Measurements from ENCODE around the gene FABP2. TPM values are rescaled to one million over a fixed set of nuclear protein-coding genes. Genes with fewer than 3 reads are reported as not detected.
"Not testable (repeated sequence)": the region's sequence is repeated elsewhere in the genome, so short reads cannot be mapped to it uniquely, and the experiment has no call there.

The FABP2 gene
- not detected for total RNA-seq

DNA sequence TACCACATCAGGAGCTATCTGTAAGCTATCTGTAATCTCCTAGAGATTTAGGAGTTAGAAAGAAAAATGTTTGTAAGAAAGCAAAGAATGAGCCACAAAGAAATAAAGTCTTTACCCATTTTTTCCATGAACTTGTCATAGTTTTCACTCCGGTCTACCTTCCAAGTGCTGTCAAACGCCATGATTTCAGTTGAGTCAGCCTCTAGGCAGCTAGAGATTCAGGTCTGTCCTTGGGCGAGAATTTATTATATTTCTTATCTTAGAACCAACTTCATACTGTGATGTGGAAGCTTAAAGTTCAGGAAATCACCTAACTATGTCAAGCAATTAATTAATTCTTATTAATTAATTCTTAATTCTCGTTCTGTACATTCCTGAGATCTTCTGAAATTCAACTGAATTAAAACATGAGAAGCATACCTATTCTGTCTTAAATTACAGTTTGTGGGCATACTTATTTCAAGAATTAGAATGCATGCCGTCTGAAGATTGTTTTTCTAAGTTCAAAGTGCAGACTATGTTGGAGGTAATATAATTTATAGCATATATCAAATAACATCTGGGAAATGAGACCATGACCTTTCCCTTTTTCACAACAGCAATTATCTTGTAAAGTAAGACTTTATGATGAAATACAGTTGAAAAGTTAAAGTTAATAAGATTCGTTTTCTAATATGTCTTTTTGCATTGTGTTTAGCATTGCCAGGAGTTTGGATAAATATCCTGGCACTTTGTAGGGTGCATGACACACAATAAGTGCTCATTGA is at the start of gene FABP2:
FABP2 (minus strand) TSS at position 218 of the 767 bp plus-strand sequence; CDS start at position 182, 36 bp downstream.
- no peak within 1 kb of the TSS for H3K4me3 ChIP-seq (ENCODE audit: low read length in 3 of 3)
- H3K9me3 ChIP-seq (ENCODE audit: control insufficient read depth in 3 of 3, low read length in 3 of 3): no peaks in the 10 kb centered on the region
- H3K27me3 ChIP-seq (ENCODE audit: control insufficient read depth in 3 of 3, insufficient read depth in 3 of 3, low read length in 3 of 3): no peaks in the 10 kb centered on the region
- no peak within 1 kb of the TSS for H3K27ac ChIP-seq (ENCODE audit: low read depth, low read length)
- no peaks in the 10 kb centered on the region for H3K36me3 ChIP-seq (ENCODE audit: control insufficient read depth in 3 of 3, insufficient read depth in 3 of 3, low read length in 3 of 3)
- no peaks in the 10 kb centered on the region for H3K4me1 ChIP-seq (ENCODE audit: control insufficient read depth in 3 of 3, insufficient read depth in 3 of 3, low read length in 3 of 3)
- H3K9ac ChIP-seq (ENCODE audit: low read depth in 1 of 3, low read length in 3 of 3): no peak within 1 kb of the TSS

DNA sequence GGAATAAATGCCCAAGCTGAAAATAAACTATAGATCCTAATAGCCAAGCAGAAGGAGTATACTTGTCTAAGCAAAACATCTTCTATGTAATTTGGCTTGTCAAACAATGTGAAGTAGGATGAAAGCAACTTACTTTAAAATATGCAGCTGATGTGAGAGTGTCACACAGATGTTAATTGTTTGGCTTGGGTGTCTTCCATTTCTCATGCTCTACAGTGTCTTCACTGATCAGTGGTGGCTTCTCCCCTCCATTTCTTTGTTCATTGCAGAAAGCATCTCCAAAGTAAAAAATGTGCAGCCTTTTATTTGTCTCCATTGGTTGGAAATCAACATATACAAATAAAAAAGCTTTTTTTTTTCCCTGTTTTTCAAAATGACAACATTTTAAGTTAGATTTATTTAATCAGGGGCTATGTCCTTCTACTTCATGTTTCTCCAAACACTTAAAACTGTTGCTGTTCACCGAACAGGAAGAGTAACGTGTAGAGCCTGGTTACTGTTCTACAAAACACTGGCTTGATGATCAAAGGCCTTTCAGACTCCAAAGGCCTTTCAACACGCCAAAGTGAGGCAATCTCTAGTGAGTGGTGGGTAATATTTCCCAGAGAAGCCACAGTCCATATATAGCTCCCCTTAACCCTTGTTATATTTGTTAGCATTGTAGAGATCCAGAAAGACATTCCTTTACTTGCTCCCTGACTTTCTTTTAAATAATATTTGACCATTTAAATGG is 49.2 kb upstream of the FABP2 start:
- not testable (repeated sequence) for H3K4me1 ChIP-seq (ENCODE audit: control insufficient read depth in 3 of 3, insufficient read depth in 3 of 3, low read length in 3 of 3); H3K36me3 ChIP-seq (ENCODE audit: control insufficient read depth in 3 of 3, insufficient read depth in 3 of 3, low read length in 3 of 3); H3K27me3 ChIP-seq (ENCODE audit: control insufficient read depth in 3 of 3, insufficient read depth in 3 of 3, low read length in 3 of 3); H3K4me3 ChIP-seq (ENCODE audit: low read length in 3 of 3); H3K9ac ChIP-seq (ENCODE audit: low read depth in 1 of 3, low read length in 3 of 3); H3K27ac ChIP-seq (ENCODE audit: low read depth, low read length); H3K9me3 ChIP-seq (ENCODE audit: control insufficient read depth in 3 of 3, low read length in 3 of 3)

GRCh38 chr4:119370392-119370791 is 48.5 kb upstream of the FABP2 start:
- not testable (repeated sequence) for H3K36me3 ChIP-seq (ENCODE audit: control insufficient read depth in 3 of 3, insufficient read depth in 3 of 3, low read length in 3 of 3); H3K9me3 ChIP-seq (ENCODE audit: control insufficient read depth in 3 of 3, low read length in 3 of 3); H3K27ac ChIP-seq (ENCODE audit: low read depth, low read length); H3K27me3 ChIP-seq (ENCODE audit: control insufficient read depth in 3 of 3, insufficient read depth in 3 of 3, low read length in 3 of 3); H3K4me3 ChIP-seq (ENCODE audit: low read length in 3 of 3); H3K9ac ChIP-seq (ENCODE audit: low read depth in 1 of 3, low read length in 3 of 3); H3K4me1 ChIP-seq (ENCODE audit: control insufficient read depth in 3 of 3, insufficient read depth in 3 of 3, low read length in 3 of 3)

DNA sequence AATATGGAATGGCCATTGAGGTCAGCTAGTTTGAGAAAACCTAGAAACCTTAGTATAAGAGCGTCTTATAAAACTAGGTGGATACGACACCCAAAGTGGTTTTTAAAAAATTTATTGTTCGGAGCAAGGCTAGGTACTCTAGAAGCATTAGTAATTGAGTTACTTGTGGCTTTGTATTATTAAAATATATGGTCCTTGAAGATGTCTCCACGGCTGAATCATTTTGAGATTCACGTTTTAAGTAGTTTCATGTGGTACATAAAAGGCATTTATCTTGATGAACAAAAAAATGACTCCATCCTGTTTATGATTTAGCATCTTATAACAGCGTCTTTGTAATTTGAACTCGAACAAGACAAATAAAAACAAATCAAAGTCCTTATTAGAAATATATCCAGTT is 44.9 kb upstream of the FABP2 start:
- H3K36me3 ChIP-seq (ENCODE audit: control insufficient read depth in 3 of 3, insufficient read depth in 3 of 3, low read length in 3 of 3); H3K4me3 ChIP-seq (ENCODE audit: low read length in 3 of 3); H3K4me1 ChIP-seq (ENCODE audit: control insufficient read depth in 3 of 3, insufficient read depth in 3 of 3, low read length in 3 of 3); H3K27me3 ChIP-seq (ENCODE audit: control insufficient read depth in 3 of 3, insufficient read depth in 3 of 3, low read length in 3 of 3); H3K9me3 ChIP-seq (ENCODE audit: control insufficient read depth in 3 of 3, low read length in 3 of 3); H3K9ac ChIP-seq (ENCODE audit: low read depth in 1 of 3, low read length in 3 of 3); H3K27ac ChIP-seq (ENCODE audit: low read depth, low read length): not testable (repeated sequence)

- not testable (repeated sequence) for H3K4me1 ChIP-seq (ENCODE audit: control insufficient read depth in 3 of 3, insufficient read depth in 3 of 3, low read length in 3 of 3); H3K27me3 ChIP-seq (ENCODE audit: control insufficient read depth in 3 of 3, insufficient read depth in 3 of 3, low read length in 3 of 3); H3K4me3 ChIP-seq (ENCODE audit: low read length in 3 of 3); H3K36me3 ChIP-seq (ENCODE audit: control insufficient read depth in 3 of 3, insufficient read depth in 3 of 3, low read length in 3 of 3); H3K27ac ChIP-seq (ENCODE audit: low read depth, low read length); H3K9ac ChIP-seq (ENCODE audit: low read depth in 1 of 3, low read length in 3 of 3); H3K9me3 ChIP-seq (ENCODE audit: control insufficient read depth in 3 of 3, low read length in 3 of 3)
Measured at GRCh38 chr4:119364203-119364602, 42.3 kb upstream of the FABP2 start.

DNA sequence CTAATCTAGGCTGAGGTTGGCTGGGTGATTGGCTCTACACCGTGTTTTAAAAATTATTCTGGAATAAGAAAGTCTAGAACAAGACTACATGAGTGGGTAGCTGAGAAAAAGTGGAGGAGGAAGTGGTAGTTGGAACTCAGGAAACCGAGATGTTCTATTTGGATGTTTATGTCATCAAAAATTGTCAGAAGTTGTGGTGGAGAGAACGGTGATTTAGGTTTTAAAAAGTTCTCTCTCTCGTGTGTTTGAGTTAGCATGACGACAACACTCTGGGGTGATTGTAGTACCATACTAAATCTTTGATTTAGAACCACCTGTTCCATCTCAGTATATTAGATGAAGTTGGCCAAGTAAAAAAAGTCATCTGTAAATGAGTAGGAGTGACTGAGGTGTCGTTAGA is 41.4 kb upstream of the FABP2 start:
- not testable (repeated sequence) for H3K27me3 ChIP-seq (ENCODE audit: control insufficient read depth in 3 of 3, insufficient read depth in 3 of 3, low read length in 3 of 3); H3K9ac ChIP-seq (ENCODE audit: low read depth in 1 of 3, low read length in 3 of 3); H3K4me1 ChIP-seq (ENCODE audit: control insufficient read depth in 3 of 3, insufficient read depth in 3 of 3, low read length in 3 of 3); H3K36me3 ChIP-seq (ENCODE audit: control insufficient read depth in 3 of 3, insufficient read depth in 3 of 3, low read length in 3 of 3); H3K27ac ChIP-seq (ENCODE audit: low read depth, low read length); H3K9me3 ChIP-seq (ENCODE audit: control insufficient read depth in 3 of 3, low read length in 3 of 3); H3K4me3 ChIP-seq (ENCODE audit: low read length in 3 of 3)

DNA sequence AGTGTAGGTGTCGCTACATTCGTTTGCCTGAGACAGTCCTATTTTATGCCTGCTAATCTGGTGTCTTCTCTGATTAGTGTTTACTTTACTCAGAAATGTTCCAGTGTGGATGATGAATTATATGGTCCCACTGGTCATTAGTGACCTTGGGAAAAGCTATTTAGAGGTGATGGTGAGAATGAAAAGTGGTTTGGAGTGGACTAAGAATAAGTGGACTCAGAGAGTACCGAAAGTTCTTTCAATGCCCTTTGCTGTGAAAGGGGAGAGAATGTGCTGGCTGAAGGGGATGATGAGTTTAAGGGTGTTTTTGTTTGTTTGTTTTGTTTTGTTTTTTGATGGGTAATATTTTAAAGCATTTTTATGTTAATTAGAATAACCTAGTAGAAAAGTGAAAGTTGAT is 40.5 kb upstream of the FABP2 start:
- not testable (repeated sequence) for H3K4me3 ChIP-seq (ENCODE audit: low read length in 3 of 3); H3K4me1 ChIP-seq (ENCODE audit: control insufficient read depth in 3 of 3, insufficient read depth in 3 of 3, low read length in 3 of 3); H3K27ac ChIP-seq (ENCODE audit: low read depth, low read length); H3K9ac ChIP-seq (ENCODE audit: low read depth in 1 of 3, low read length in 3 of 3); H3K36me3 ChIP-seq (ENCODE audit: control insufficient read depth in 3 of 3, insufficient read depth in 3 of 3, low read length in 3 of 3); H3K27me3 ChIP-seq (ENCODE audit: control insufficient read depth in 3 of 3, insufficient read depth in 3 of 3, low read length in 3 of 3); H3K9me3 ChIP-seq (ENCODE audit: control insufficient read depth in 3 of 3, low read length in 3 of 3)

DNA sequence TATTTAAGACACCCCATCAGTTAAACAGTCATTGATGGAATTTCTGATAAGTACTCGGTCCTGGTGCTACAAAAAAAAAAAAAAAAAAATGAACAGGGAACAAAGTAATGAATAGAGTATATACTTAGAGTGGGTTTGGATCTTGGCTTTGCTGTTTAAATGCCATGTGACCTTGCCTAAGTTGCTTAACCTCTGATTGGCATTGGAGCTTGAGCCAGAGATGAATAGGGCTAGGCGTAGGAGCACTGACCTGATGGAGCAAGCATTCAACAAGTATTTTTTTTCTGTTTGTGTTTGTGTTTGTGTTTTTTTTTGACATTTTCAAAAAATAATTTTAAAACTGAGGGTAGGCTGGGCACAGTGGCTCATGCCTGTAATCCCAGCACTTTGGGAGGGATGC is 37.9 kb upstream of the FABP2 start:
- H3K9ac ChIP-seq (ENCODE audit: low read depth in 1 of 3, low read length in 3 of 3); H3K27ac ChIP-seq (ENCODE audit: low read depth, low read length); H3K9me3 ChIP-seq (ENCODE audit: control insufficient read depth in 3 of 3, low read length in 3 of 3); H3K27me3 ChIP-seq (ENCODE audit: control insufficient read depth in 3 of 3, insufficient read depth in 3 of 3, low read length in 3 of 3); H3K36me3 ChIP-seq (ENCODE audit: control insufficient read depth in 3 of 3, insufficient read depth in 3 of 3, low read length in 3 of 3); H3K4me1 ChIP-seq (ENCODE audit: control insufficient read depth in 3 of 3, insufficient read depth in 3 of 3, low read length in 3 of 3); H3K4me3 ChIP-seq (ENCODE audit: low read length in 3 of 3): not testable (repeated sequence)

- not testable (repeated sequence) for H3K27me3 ChIP-seq (ENCODE audit: control insufficient read depth in 3 of 3, insufficient read depth in 3 of 3, low read length in 3 of 3); H3K36me3 ChIP-seq (ENCODE audit: control insufficient read depth in 3 of 3, insufficient read depth in 3 of 3, low read length in 3 of 3); H3K4me1 ChIP-seq (ENCODE audit: control insufficient read depth in 3 of 3, insufficient read depth in 3 of 3, low read length in 3 of 3); H3K4me3 ChIP-seq (ENCODE audit: low read length in 3 of 3); H3K9me3 ChIP-seq (ENCODE audit: control insufficient read depth in 3 of 3, low read length in 3 of 3); H3K27ac ChIP-seq (ENCODE audit: low read depth, low read length); H3K9ac ChIP-seq (ENCODE audit: low read depth in 1 of 3, low read length in 3 of 3)
Measured at GRCh38 chr4:119356796-119357195, 34.9 kb upstream of the FABP2 start.

GRCh38 chr4:119356041-119356440 is 34.1 kb upstream of the FABP2 start:
- H3K9me3 ChIP-seq (ENCODE audit: control insufficient read depth in 3 of 3, low read length in 3 of 3); H3K9ac ChIP-seq (ENCODE audit: low read depth in 1 of 3, low read length in 3 of 3); H3K4me1 ChIP-seq (ENCODE audit: control insufficient read depth in 3 of 3, insufficient read depth in 3 of 3, low read length in 3 of 3); H3K4me3 ChIP-seq (ENCODE audit: low read length in 3 of 3); H3K27ac ChIP-seq (ENCODE audit: low read depth, low read length); H3K36me3 ChIP-seq (ENCODE audit: control insufficient read depth in 3 of 3, insufficient read depth in 3 of 3, low read length in 3 of 3); H3K27me3 ChIP-seq (ENCODE audit: control insufficient read depth in 3 of 3, insufficient read depth in 3 of 3, low read length in 3 of 3): not testable (repeated sequence)

Data from skeletal muscle tissue (tissue), 4 donors.